NT2/D1 (cell line): Measurements from ENCODE around the gene XK.

Source experiments
- DNase-seq: peaks from one replicate; pipeline ENCODE4 v3.0.0-alpha.2; 2011; ENCODE audit warnings: low read depth, low spot score
- H3K27me3 ChIP-seq: 2 replicates; pipeline ENCODE4 v1.6.0; 2011; ENCODE audit warnings: mild to moderate bottlenecking; ENCODE audit not compliant: insufficient read length, insufficient read depth
- H3K36me3 ChIP-seq: 2 replicates; pipeline ENCODE4 v1.6.1; 2011; ENCODE audit warnings: mild to moderate bottlenecking, low read length, mixed read lengths; ENCODE audit not compliant: insufficient read depth, insufficient read length
- H3K4me1 ChIP-seq: 2 replicates; pipeline ENCODE4 v1.5.1; 2011; ENCODE audit not compliant: insufficient read depth, insufficient read length
- H3K4me3 ChIP-seq: 2 replicates; pipeline ENCODE4 v1.5.1; 2011; ENCODE audit warnings: low read depth; ENCODE audit not compliant: insufficient read length
- H3K9ac ChIP-seq: 2 replicates; pipeline ENCODE4 v1.6.0; 2011; ENCODE audit warnings: low read depth; ENCODE audit not compliant: insufficient read length
- H3K9me3 ChIP-seq: 2 replicates; pipeline ENCODE4 v1.5.1; 2011; ENCODE audit warnings: mild to moderate bottlenecking, low read length; ENCODE audit not compliant: insufficient read depth
- SUZ12 ChIP-seq: IDR thresholded peaks from 2 replicates; pipeline ENCODE4 v1.6.1; 2011; ENCODE audit not compliant: insufficient read length, insufficient read depth; ENCODE audit errors: extremely low read depth
- YY1 ChIP-seq: IDR thresholded peaks from 2 replicates; pipeline ENCODE4 v1.6.1; 2011; ENCODE audit not compliant: insufficient read length, insufficient read depth
- ZNF274 ChIP-seq: IDR thresholded peaks from 2 replicates; pipeline ENCODE4 v1.6.1; 2011; ENCODE audit warnings: mild to moderate bottlenecking, low read depth, low read length

The XK gene

DNA sequence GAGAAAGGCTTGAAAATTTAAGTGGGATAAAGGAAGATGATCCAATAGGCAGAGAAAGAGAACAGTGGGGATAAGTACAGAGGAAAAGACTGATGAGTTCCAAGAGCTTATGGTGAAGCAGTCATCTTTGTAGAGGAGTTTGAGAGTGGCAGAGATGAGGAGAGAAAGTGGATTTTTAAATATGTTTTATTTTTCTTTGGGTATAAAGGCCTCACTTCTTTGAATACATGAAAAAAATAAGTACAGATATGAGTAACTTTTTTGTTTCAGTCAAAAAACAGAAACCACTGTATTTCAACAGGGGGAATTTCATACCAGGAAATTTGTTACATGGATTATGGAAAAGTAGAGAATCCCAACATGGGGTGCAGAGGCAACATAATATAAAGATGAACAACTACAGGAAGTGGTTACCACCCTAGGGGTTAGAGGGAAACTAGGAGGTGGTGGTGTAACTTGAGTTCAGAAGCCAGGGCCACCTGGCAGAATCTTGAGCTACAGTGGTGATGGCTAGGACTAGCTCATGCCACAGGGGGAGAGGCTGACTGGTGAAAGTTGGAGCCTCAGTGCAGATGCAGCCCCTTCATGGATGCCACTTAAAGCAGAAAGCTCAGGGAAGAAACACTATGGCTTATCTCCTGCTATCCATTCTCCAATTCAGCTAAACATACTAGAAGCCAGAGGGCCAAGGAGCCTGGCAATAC lies 90.8 kb downstream of the XK start:
- Histone ChIP-seq H3K36me3 (no peaks in the 10 kb centered on the region), H3K27me3 (no peaks in the 10 kb centered on the region), H3K9ac (no peak overlapping the region), H3K4me1 (no peaks in the 10 kb centered on the region), H3K4me3 (no peak overlapping the region), H3K9me3 (no peaks in the 10 kb centered on the region)
- DNase-seq: no peak
- TF ChIP-seq SUZ12: no peak

GRCh38 chrX:37776987-37777325 lies 91.4 kb downstream of the XK start:
- Histone ChIP-seq H3K36me3 (no peaks in the 10 kb centered on the region), H3K4me1 (no peaks in the 10 kb centered on the region), H3K9ac (no peak overlapping the region), H3K4me3 (no peak overlapping the region), H3K27me3 (no peaks in the 10 kb centered on the region), H3K9me3 (no peaks in the 10 kb centered on the region)
- no peak for DNase-seq
- TF ChIP-seq YY1 (no peak), ZNF274 (no peak), SUZ12 (no peak)

GRCh38 chrX:37779857-37780256 lies 94.3 kb downstream of the XK start, which contains the start of gene CYBB:
TSS of gene CYBB (plus strand) at chrX:37780059. CDS start at chrX:37780078, 19 bp downstream.
- Histone ChIP-seq H3K27me3 (no peaks in the 10 kb centered on the region), H3K4me3 (no peak within 1 kb of the TSS), H3K9ac (no peak within 1 kb of the TSS), H3K36me3 (no peaks in the 10 kb centered on the region), H3K9me3 (no peaks in the 10 kb centered on the region), H3K4me1 (no peaks in the 10 kb centered on the region)
- no peak for TF ChIP-seq SUZ12
- TF ChIP-seq ZNF274: no peak
- no peak for TF ChIP-seq YY1
- no peak for DNase-seq

DNA sequence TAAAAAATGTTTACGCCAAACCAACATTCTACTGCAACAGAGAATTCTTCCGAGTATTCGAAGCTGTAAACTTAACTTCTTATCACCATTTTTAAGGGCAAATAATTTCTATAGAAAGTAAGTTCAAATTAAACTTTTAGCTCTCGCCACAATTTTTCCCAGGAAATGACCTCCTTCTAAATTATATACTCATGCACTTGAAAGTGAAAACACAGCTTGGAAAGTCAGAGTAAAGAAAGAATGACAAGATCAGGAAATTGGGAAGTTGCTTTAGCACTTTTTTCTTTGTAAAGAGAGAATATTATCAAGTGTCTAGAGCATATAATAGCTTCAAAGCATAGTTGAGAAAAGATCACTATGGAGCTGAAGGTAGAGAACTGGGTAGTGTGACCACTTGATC lies 95.5 kb downstream of the XK start:
- DNase-seq: no peak
- Histone ChIP-seq H3K4me3 (no peak overlapping the region), H3K4me1 (no peaks in the 10 kb centered on the region), H3K36me3 (no peaks in the 10 kb centered on the region), H3K9me3 (no peaks in the 10 kb centered on the region), H3K9ac (no peak overlapping the region), H3K27me3 (no peaks in the 10 kb centered on the region)
- TF ChIP-seq SUZ12 (no peak), YY1 (no peak), ZNF274 (no peak)
